Bronchial epithelial cell (primary cell): ENCODE results near the gene TMEM108. TPM values are rescaled to one million over a fixed set of nuclear protein-coding genes. Genes with fewer than 3 reads are reported as not detected.

Experiments
- DNase-seq: peaks from one replicate; pipeline ENCODE4 v3.0.0-alpha.2; 2010; ENCODE audit warnings: low read depth
- FAIRE-seq: peaks from 2 replicates; lab custom pipeline; 2011; peaks lifted over from hg19 to GRCh38; lab: Jason Lieb, UNC
- H3K27me3 ChIP-seq: 2 replicates; pipeline ENCODE4 v1.5.1; 2011; ENCODE audit warnings: low read length; ENCODE audit not compliant: control insufficient read depth, insufficient read depth
- H3K36me3 ChIP-seq: 2 replicates; pipeline ENCODE4 v1.5.1; 2011; ENCODE audit warnings: low read length; ENCODE audit not compliant: control insufficient read depth, insufficient read depth
- H3K4me3 ChIP-seq: 2 replicates; pipeline ENCODE4 v1.5.1; 2011; ENCODE audit warnings: mild to moderate bottlenecking, low read depth, low read length, control low read depth
- total RNA-seq: library from RNA; depleted of rRNA; stranded (reverse); fragments of >200 nt; gene quantifications from 2 replicates; pipeline ENCODE4 v1.2.1, GENCODE V29; 2014
- TF ChIP-seq, protein P1 (sequence below): IDR thresholded peaks from 2 replicates; pipeline ENCODE4 v1.5.1; 2011; ENCODE audit warnings: mild to moderate bottlenecking, moderate library complexity, low read length, control low read depth, inconsistent platforms; ENCODE audit not compliant: insufficient read depth, severe bottlenecking

The TMEM108 gene
- total RNA-seq, 1 donor from 2014 or later, result not detected

- Histone ChIP-seq H3K27me3 (no peaks in the 10 kb centered on the region), H3K4me3 (no peak overlapping the region), H3K36me3 (no peaks in the 10 kb centered on the region)
- FAIRE-seq (no peak), DNase-seq (peak; percentile 58)
- TF ChIP-seq, protein P1, sequence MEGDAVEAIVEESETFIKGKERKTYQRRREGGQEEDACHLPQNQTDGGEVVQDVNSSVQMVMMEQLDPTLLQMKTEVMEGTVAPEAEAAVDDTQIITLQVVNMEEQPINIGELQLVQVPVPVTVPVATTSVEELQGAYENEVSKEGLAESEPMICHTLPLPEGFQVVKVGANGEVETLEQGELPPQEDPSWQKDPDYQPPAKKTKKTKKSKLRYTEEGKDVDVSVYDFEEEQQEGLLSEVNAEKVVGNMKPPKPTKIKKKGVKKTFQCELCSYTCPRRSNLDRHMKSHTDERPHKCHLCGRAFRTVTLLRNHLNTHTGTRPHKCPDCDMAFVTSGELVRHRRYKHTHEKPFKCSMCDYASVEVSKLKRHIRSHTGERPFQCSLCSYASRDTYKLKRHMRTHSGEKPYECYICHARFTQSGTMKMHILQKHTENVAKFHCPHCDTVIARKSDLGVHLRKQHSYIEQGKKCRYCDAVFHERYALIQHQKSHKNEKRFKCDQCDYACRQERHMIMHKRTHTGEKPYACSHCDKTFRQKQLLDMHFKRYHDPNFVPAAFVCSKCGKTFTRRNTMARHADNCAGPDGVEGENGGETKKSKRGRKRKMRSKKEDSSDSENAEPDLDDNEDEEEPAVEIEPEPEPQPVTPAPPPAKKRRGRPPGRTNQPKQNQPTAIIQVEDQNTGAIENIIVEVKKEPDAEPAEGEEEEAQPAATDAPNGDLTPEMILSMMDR, result no peak
These were observed 239.6 kb downstream of the TMEM108 start for GRCh38 chr3:133277813-133278212.

GRCh38 chr3:133278260-133279043 is 240.3 kb downstream of the TMEM108 start:
- DNase-seq (peak; percentile 41), FAIRE-seq (no peak)
- TF ChIP-seq, protein P1, result no peak

DNA sequence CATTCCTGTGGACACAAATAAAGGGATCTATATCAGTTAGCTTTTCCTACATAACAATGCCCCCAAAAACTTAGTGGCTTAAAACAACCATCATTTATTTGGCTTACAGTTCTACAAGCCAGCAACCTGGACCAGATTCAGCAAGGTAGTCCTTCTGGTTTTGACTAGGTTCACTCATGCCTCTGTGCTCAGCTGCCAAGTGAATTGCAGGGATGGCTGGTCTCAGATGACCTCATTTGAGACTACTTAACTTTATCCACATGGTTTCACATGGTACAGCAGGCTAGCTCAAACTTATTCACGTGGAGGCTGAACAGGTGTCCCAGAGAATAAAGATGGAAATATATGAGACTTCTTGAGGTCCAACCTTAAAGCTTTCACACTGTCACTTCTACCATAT is 242.4 kb downstream of the TMEM108 start:
- TF ChIP-seq, protein P1, result no peak
- Histone ChIP-seq H3K4me3 (no peak overlapping the region), H3K27me3 (no peaks in the 10 kb centered on the region), H3K36me3 (no peaks in the 10 kb centered on the region)
- no peak for FAIRE-seq
- no peak for DNase-seq

More at GRCh38 chr3:133278260-133279043, 240.3 kb downstream of the TMEM108 start:
- Histone ChIP-seq H3K36me3 (no peaks in the 10 kb centered on the region), H3K4me3 (no peak overlapping the region), H3K27me3 (no peaks in the 10 kb centered on the region)

DNA sequence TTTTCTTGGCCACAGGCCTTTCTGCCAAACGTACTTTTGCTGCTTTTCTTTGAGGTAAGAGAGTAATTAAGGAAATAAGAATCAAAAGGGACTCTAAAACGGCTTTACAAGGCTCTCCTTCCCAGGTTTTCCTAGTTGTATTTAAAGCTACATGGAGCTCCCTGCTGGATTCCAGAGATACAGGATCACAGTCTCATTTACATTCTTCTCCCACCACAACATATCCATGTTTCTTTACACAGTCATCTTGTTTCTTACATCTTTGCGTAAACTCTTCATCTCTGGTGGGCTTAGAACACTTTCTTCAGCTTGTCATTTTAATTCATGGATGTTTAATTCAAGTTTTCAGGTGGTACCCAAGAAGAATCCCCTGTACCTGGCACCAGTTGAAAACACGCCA is 244.0 kb downstream of the TMEM108 start:
- no peak for DNase-seq
- no peaks in the 10 kb centered on the region for H3K27me3 ChIP-seq
- TF ChIP-seq, protein P1, result no peak
- no peak for FAIRE-seq
- no peaks in the 10 kb centered on the region for H3K36me3 ChIP-seq
- no peak overlapping the region for H3K4me3 ChIP-seq

- no peaks in the 10 kb centered on the region for H3K36me3 ChIP-seq
- no peak for DNase-seq
- H3K27me3 ChIP-seq, result no peaks in the 10 kb centered on the region
- no peak for FAIRE-seq
- H3K4me3 ChIP-seq, result no peak overlapping the region
- TF ChIP-seq, protein P1, result no peak
These were observed 246.0 kb downstream of the TMEM108 start for GRCh38 chr3:133283958-133284807.
